HepG2 (cell line): ENCODE measurements around the gene ATRNL1. TPM values are rescaled to one million over a fixed set of nuclear protein-coding genes. Genes with fewer than 3 reads are reported as not detected.

ENCODE experiments used
- ATAC-seq: fragments of 200-7000 bp; cut with Tn5 transposase; 3 replicates; pipeline ENCODE4 v1.9.1; 2020; ENCODE audit warnings: mild to moderate bottlenecking, moderate library complexity
- BruUV-seq: library from RNA; stranded (reverse); fragments of 400-500 nt; replicated peaks from 2 replicates; lab custom pipeline; 2021; lab: Mats Ljungman, UMichigan
- CTCF ChIA-PET: fragments of 300-600 bp; formaldehyde crosslinking; extraction: SDS; loops from one replicate; lab custom pipeline; 2021; ENCODE audit warnings: low total read pairs, inconsistent platforms, low intra/inter-chr PET ratio; lab: Yijun Ruan, JAX
- POLR2A ChIA-PET: fragments of 350-600 bp; sonication (Branson Sonifier 250); formaldehyde crosslinking; loops from one replicate; lab custom pipeline; 2020; ENCODE audit warnings: antibody characterized with exemption, inconsistent platforms; lab: Yijun Ruan, JAX
- DNase-seq: peaks from one replicate; pipeline ENCODE4 v3.0.0-alpha.2; 2015; ENCODE audit warnings: low spot score
- FAIRE-seq: peaks from 3 replicates; lab custom pipeline; 2011; peaks lifted over from hg19 to GRCh38; lab: Jason Lieb, UNC
- H2AFZ ChIP-seq: one replicate; pipeline ENCODE4 v1.6.1; 2011; ENCODE audit warnings: low read length, inconsistent platforms
- H3K27ac ChIP-seq: fragments of 300-600 bp; 3 replicates; pipeline ENCODE4 v1.8.0; 2011; ENCODE audit warnings: mixed run types, mild to moderate bottlenecking, mixed read lengths, low read length, inconsistent platforms; ENCODE audit not compliant: insufficient read depth; ENCODE audit errors: extremely low read length
- H3K27me3 ChIP-seq, 2 experiments: fragments of 200-600 bp in 1 of 2; 2 replicates in 1 of 2; 3 replicates in 1 of 2; pipeline versions ENCODE4 v1.6.0 to v1.8.0; 2011; ENCODE audit warnings: low read length in 2 of 2, mild to moderate bottlenecking in 2 of 2, moderate library complexity in 2 of 2, inconsistent platforms in 1 of 2; ENCODE audit not compliant: insufficient read depth in 2 of 2, control insufficient read depth in 1 of 2
- H3K36me3 ChIP-seq, 2 experiments: fragments of 200-600 bp in 1 of 2; replicated peaks in 1 of 2; 2 replicates in 1 of 2; 3 replicates in 1 of 2; pipeline versions ENCODE4 v1.5.1 to v1.8.0; 2011; ENCODE audit warnings: low read length in 2 of 2, inconsistent platforms in 1 of 2; ENCODE audit not compliant: insufficient read depth in 2 of 2, control insufficient read depth in 1 of 2
- H3K4me1 ChIP-seq: 2 replicates; pipeline ENCODE4 v1.5.1; 2012; ENCODE audit warnings: low read length, inconsistent platforms; ENCODE audit not compliant: insufficient read depth
- H3K4me2 ChIP-seq: 2 replicates; pipeline ENCODE4 v1.6.0; 2011; ENCODE audit warnings: low read depth, low read length, inconsistent platforms
- H3K4me3 ChIP-seq, 3 experiments: fragments of 200-600 bp in 1 of 3; sonication (generic), shearing (Covaris generic) in 1 of 3; replicated peaks in 1 of 3; 2 replicates each; pipeline ENCODE4 v1.5.1; 2011 to 2016; ENCODE audit warnings: low read length in 3 of 3, inconsistent platforms in 2 of 3, low read depth in 2 of 3, mild to moderate bottlenecking in 2 of 3, control low read depth in 1 of 3, mixed read lengths in 1 of 3; ENCODE audit not compliant: insufficient read depth in 1 of 3
- H3K79me2 ChIP-seq: one replicate; pipeline ENCODE4 v1.6.1; 2011; ENCODE audit warnings: low read length, inconsistent platforms; ENCODE audit not compliant: insufficient read depth
- H3K9ac ChIP-seq: 2 replicates; pipeline ENCODE4 v1.6.0; 2011; ENCODE audit warnings: mild to moderate bottlenecking, low read depth, low read length, inconsistent platforms; ENCODE audit not compliant: insufficient read depth
- H3K9me3 ChIP-seq: 2 replicates; pipeline ENCODE4 v1.5.1; 2012; ENCODE audit warnings: mild to moderate bottlenecking, low read length
- H4K20me1 ChIP-seq: 2 replicates; pipeline ENCODE4 v1.6.0; 2011; ENCODE audit warnings: inconsistent platforms, mild to moderate bottlenecking, low read length, moderate library complexity; ENCODE audit not compliant: insufficient read depth
- E2F1 ChIP-seq: sonication (generic); formaldehyde crosslinking; IDR thresholded peaks from 2 replicates; pipeline ENCODE4 v1.5.0; 2020; ENCODE audit warnings: missing genetic modification reagents
- ELF1 ChIP-seq: sonication (generic); formaldehyde crosslinking; IDR thresholded peaks from 2 replicates; pipeline ENCODE4 v1.4.0; 2020; ENCODE audit warnings: missing genetic modification reagents
- FOXA3 ChIP-seq: IDR thresholded peaks from 2 replicates; pipeline ENCODE4 v1.6.1; 2016; ENCODE audit warnings: missing genetic modification reagents, missing compliant biosample characterization
- HCFC1 ChIP-seq: fragments of 150-350 bp; IDR thresholded peaks from 2 replicates; pipeline ENCODE4 v1.6.1; 2014; ENCODE audit warnings: low read depth, low read length
- HDAC1 ChIP-seq: sonication (generic); formaldehyde crosslinking; IDR thresholded peaks from 2 replicates; pipeline ENCODE4 v1.5.1; 2020; ENCODE audit warnings: mild to moderate bottlenecking, missing genetic modification reagents
- HNF1B ChIP-seq: sonication (generic); formaldehyde crosslinking; IDR thresholded peaks from 2 replicates; pipeline ENCODE4 v1.5.1; 2020; ENCODE audit warnings: mild to moderate bottlenecking, moderate library complexity, missing genetic modification reagents
- MBNL3 ChIP-seq: fragments of 250-450 bp; sonication (Bioruptor Pico); conservative IDR thresholded peaks from 2 replicates; pipeline ENCODE4 v1.8.0; 2022; ENCODE audit warnings: mild to moderate bottlenecking, inconsistent platforms
- NAIF1 ChIP-seq: sonication (generic); formaldehyde crosslinking; IDR thresholded peaks from 2 replicates; pipeline ENCODE4 v1.5.0; 2020; ENCODE audit warnings: mild to moderate bottlenecking, missing genetic modification reagents, borderline replicate concordance
- POLR2G ChIP-seq: fragments of 200-400 bp; formaldehyde crosslinking; IDR thresholded peaks from 2 replicates; pipeline ENCODE4 v1.6.1; 2018; ENCODE audit warnings: mild to moderate bottlenecking, low read depth, low read length, moderate library complexity
- PRPF4 ChIP-seq: fragments of 200-400 bp; formaldehyde crosslinking; IDR thresholded peaks from 2 replicates; pipeline ENCODE4 v1.6.1; 2016; ENCODE audit warnings: low read length, low read depth; ENCODE audit not compliant: poor library complexity, severe bottlenecking
- SMAD1 ChIP-seq: sonication (generic); formaldehyde crosslinking; IDR thresholded peaks from 2 replicates; pipeline ENCODE4 v1.4.0; 2020; ENCODE audit warnings: missing genetic modification reagents, low read depth, mild to moderate bottlenecking, borderline replicate concordance
- SMAD9 ChIP-seq: sonication (generic); formaldehyde crosslinking; IDR thresholded peaks from 2 replicates; pipeline ENCODE4 v1.5.1; 2020; ENCODE audit warnings: mild to moderate bottlenecking, missing genetic modification reagents
- SOX6 ChIP-seq, 2 experiments: fragments of 450-650 bp in 1 of 2; sonication (generic) in 1 of 2; formaldehyde crosslinking in 1 of 2; IDR thresholded peaks; 2 replicates each; pipeline versions ENCODE4 v1.4.0 to v1.6.1; 2017 to 2020; ENCODE audit warnings: antibody characterized with exemption in 1 of 2, mild to moderate bottlenecking in 1 of 2, missing genetic modification reagents in 1 of 2
- ZBTB14 ChIP-seq: sonication (generic); formaldehyde crosslinking; IDR thresholded peaks from 2 replicates; pipeline ENCODE4 v1.4.0; 2020; ENCODE audit warnings: missing genetic modification reagents
- ZKSCAN1 ChIP-seq: fragments of 150-350 bp; IDR thresholded peaks from 2 replicates; pipeline ENCODE4 v1.6.1; 2014; ENCODE audit warnings: low read length
- ZNF224 ChIP-seq: sonication (generic); formaldehyde crosslinking; IDR thresholded peaks from 2 replicates; pipeline ENCODE4 v1.5.0; 2020; ENCODE audit warnings: mild to moderate bottlenecking, missing genetic modification reagents
- ZNF550 ChIP-seq: sonication (generic); formaldehyde crosslinking; IDR thresholded peaks from 2 replicates; pipeline ENCODE4 v1.4.0; 2020; ENCODE audit warnings: mild to moderate bottlenecking, missing genetic modification reagents, borderline replicate concordance
- WGBS: methylation state at CpG from one replicate; pipeline ENCODE4 v1.1.6; 2017; ENCODE audit warnings: low lambda C conversion rate; 5-methylcytosine and 5-hydroxymethylcytosine counted together
- in situ Hi-C: cut with HindIII; loops from 2 replicates; pipeline ENCODE4 v1.10.0; 2017; ENCODE audit warnings: low pct_unique_long_range_greater_than_20kb; ENCODE audit not compliant: extremely low pct_ligation_motif_present
- intact Hi-C: fragments of 100-400 bp; cut with micrococcal nuclease; formaldehyde crosslinking; loops from one replicate; pipeline ENCODE4 v1.10.0; 2022; ENCODE audit not compliant: unreplicated experiment
- polyA plus RNA-seq, 8 experiments: library from polyadenylated mRNA; depleted of rRNA in 3 of 8; stranded (reverse) in 7 of 8; unstranded in 1 of 8; fragments of >200 nt; fragmentation: Illumina TruSeq in 4 of 8; extraction: Trizol in 4 of 8; gene quantifications; 2 replicates each; pipeline versions ENCODE4 v1.2.1 to v1.2.3, GENCODE V29; 2011 to 2016; ENCODE audit warnings: low read depth in 4 of 8, missing spikeins in 1 of 8, mixed read lengths in 1 of 8; ENCODE audit not compliant: insufficient read depth in 1 of 8
- total RNA-seq, 5 experiments: library from RNA; depleted of rRNA; stranded (reverse); fragments of >200 nt; fragmentation: Illumina TruSeq; extraction: Trizol; gene quantifications; 2 replicates each; pipeline ENCODE4 v1.2.3, GENCODE V29; 2016; ENCODE audit warnings: low read depth in 1 of 5

ATRNL1 gene
- total and polyA plus RNA-seq, 2 of the 13 experiments (the other 11 are each of a cell fraction or from before 2014, with no cell fraction given): 0.04 TPM; not detected in 1

- CTCF ChIA-PET: no interaction called here
- intact Hi-C loops (no loop called here), in situ Hi-C loops (no loop called here)
- BruUV-seq: no TSS peak
- Histone ChIP-seq H4K20me1 (no peaks in the 10 kb centered on the region), H3K9ac (no peak overlapping the region)
- TF ChIP-seq HCFC1 (no peak), PRPF4 (no peak), ZKSCAN1 (no peak), ZBTB14 (CRISPR knock-in tag) (no peak), NAIF1 (CRISPR knock-in tag) (no peak), ZNF224 (CRISPR knock-in tag) (no peak), FOXA3 (no peak), HDAC1 (CRISPR knock-in tag) (no peak), HNF1B (CRISPR knock-in tag) (no peak), ELF1 (CRISPR knock-in tag) (no peak), SMAD1 (CRISPR knock-in tag) (no peak), SOX6 (IDR thresholded peaks at IDR 0.05) (no peak), SOX6 (CRISPR knock-in tag; IDR thresholded peaks at IDR 0.05) (no peak), MBNL3 (CRISPR knock-in tag) (no peak), SMAD9 (no peak), E2F1 (no peak), POLR2G (no peak), ZNF550 (CRISPR knock-in tag) (no peak)
- TF ChIP-seq, all 625 proteins: peak for 0
- no peaks in the 10 kb centered on the region for H3K4me1 ChIP-seq
- no peaks in the 10 kb centered on the region for H3K9me3 ChIP-seq
- DNase-seq (no peak), ATAC-seq (no peak), FAIRE-seq (no peak)
- no peaks in the 10 kb centered on the region for H3K36me3 ChIP-seq
- POLR2A ChIA-PET: no interaction called here
- no peak overlapping the region for H3K4me2 ChIP-seq
- H3K27ac ChIP-seq: no peak overlapping the region
- no peaks in the 10 kb centered on the region for H3K79me2 ChIP-seq
- 41% methylated on average over 3 of the region's 4 CpGs for WGBS
- H3K27me3 ChIP-seq: no peaks in the 10 kb centered on the region
- H3K4me3 ChIP-seq: no peak overlapping the region
- H2AFZ ChIP-seq: no peak overlapping the region
These were observed 881.2 kb downstream of the ATRNL1 start for GRCh38 chr10:115974351-115974750.
